ENCODE data around the gene TMEM214.

The TMEM214 gene

GRCh38 chr2:27010139-27010538 lies 22.6 kb upstream of the TMEM214 start:
- no peak for DNase-seq (ENCODE audit: low read depth in 2 of 2)

DNA sequence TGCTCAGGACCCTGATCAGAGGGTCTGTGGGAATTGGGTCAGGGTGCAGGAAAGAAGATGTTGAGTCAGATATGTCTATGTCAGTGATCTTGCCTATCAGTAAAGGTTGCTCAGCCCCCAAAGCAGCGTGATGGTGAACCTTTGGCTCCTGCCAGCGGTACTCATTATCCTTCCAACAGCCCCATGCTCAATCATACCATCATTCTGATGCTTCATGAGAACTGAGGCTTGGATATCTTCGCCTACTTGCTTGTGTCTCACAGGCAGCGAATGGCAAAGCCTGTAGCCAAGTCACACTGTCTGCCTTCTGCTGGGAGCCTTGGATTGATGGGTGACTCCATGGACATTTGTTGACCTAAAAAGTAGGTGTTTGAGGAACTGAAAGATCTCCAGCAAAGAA lies 19.0 kb upstream of the TMEM214 start:
- DNase-seq (ENCODE audit: low read depth in 2 of 2), result no peak

- no peak for DNase-seq (ENCODE audit: low read depth in 2 of 2)
Observed at GRCh38 chr2:27014771-27015433, 17.9 kb upstream of the TMEM214 start.

DNA sequence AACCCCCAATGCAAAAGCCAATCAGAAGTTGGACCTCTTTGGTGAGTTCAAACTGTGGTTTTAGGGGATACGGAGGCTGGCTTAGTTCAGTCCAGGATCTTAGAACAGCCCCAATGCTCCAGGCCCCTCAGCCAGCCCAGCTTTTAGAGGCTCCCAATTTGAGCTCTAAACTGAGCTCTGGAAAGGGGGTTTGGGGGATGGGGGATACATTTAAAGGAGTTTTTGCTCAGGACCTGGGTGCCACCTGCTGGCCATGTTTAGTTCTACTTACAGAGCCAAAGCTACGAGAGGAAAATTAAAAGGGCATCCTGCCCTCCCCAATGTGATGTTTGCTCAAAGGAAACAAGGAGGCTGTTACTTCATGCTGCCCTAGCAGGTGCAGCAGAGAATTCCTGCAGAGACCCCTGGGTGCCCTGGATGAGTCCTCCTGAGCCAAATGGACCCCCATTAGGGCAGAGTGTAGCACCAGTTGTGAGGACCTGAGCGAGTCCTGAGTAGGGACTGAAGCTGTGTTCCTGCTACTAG lies 15.9 kb upstream of the TMEM214 start:
- DNase-seq (ENCODE audit: low read depth in 2 of 2), result no peak

DNA sequence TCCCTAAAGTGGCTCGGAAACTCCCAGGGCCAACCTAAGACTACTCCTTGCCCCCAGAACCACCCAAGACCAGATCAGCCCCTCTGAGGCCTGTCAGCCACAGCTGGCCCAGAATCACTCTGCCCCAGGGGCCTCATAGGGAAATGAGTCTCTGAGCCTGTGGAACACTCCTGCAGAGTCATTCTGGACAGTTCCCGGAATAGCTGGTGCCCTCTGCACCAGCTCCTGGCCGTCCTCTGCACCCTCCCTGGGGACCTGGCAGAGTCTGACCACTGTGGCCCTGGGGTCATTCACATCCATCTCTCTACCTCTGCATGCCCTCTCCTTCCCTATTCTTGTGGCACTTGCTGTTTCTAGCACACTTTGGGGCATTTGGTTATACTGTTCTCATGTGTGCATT lies 14.6 kb upstream of the TMEM214 start:
- no peak for DNase-seq (ENCODE audit: low read depth in 2 of 2)

DNA sequence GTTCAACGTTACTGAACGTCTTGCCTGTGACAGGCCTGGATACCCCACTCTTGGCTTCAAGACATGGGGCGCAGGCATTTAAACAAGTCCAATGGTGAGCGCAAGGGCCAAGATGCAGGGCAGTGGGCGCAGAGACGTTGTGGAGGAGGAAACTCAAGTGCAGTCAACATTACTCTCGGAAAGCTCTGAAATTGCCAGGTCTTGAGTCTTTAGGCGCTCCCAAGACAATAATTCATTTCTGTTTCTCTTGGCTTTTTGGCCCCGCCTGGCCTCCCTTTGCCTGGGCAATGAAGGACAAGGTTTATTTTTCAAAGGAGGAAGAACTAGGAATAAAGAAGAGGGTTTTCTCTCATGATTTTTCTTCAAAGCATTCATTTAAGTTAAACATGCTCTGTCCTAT lies 13.3 kb upstream of the TMEM214 start:
- DNase-seq (ENCODE audit: low read depth in 2 of 2), result no peak

GRCh38 chr2:27019931-27020855 lies 12.6 kb upstream of the TMEM214 start:
- DNase-seq (ENCODE audit: low read depth in 2 of 2), result no peak

- DNase-seq (ENCODE audit: low read depth in 2 of 2), result no peak
Observed at GRCh38 chr2:27021253-27022049, 11.3 kb upstream of the TMEM214 start.

DNA sequence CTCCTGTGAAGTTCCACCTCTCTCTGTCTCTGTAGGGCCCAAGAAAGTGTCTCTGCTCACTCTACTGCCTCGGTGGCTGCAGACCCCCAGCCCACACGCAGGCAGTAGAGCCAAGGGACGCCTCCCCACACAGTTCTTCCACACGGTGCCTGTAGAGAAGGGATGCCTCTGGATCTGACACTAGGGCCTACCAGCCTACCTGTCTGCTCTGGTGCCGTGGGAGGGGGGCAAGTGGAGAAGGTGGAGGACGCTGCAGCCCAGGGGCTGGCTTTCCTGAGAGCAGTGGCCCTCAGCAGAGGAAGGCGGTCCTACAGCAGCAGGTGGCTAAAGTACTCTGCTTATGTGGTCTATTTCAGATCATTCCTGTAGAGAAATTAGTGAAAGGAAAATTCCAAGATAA lies 9.0 kb upstream of the TMEM214 start:
- no peak for DNase-seq (ENCODE audit: low read depth in 2 of 2)

DNA sequence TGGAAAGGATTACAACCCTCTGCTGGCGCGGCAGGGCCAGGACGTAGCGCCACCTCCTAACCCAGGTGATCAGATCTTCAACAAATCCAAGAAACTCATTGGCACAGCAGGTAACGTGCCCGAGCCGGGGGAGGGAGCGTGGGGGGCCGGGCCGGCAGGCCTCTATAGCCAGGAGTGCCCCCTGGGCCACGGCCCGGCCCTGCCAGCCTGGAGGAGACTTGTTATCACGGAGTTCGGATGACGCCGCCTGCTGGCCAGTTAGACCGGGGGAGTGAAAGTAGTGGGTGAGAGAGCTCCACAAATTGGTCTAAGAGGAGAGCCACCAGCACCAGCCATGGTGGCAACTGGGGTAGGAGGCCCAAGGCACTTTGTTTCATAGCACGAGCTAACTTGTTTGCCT lies 8.6 kb upstream of the TMEM214 start:
- no peak for DNase-seq (ENCODE audit: low read depth in 2 of 2)

- DNase-seq (ENCODE audit: low read depth in 2 of 2), result no peak
Observed at GRCh38 chr2:27024812-27025211, 8.0 kb upstream of the TMEM214 start.

DNA sequence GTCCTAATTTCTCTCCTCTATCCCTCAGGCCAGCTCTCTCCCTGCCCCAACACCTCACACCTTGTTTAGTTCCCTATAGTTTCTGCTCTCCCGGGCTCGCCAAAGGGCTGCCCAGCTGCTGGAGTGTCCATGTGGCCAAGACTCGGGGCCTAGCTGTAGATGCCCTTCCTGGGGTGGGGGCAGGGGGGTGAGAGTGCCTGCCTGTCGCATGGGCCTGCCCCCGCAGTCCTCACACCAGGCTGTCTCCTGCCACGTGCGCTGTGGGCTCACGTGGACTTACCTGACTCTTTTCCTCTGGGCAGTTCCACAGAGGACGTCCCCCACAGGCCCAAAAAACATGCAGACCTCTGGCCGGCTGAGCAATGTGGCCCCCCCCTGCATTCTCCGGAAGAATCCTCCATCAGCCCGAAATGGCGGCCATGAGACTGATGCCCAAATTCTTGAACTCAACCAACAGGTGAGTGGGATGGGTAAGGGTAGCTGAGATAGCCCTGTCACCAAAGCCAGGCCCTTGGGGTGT lies 7.4 kb upstream of the TMEM214 start:
- DNase-seq (ENCODE audit: low read depth in 2 of 2), result no peak

GRCh38 chr2:27025861-27026851 lies 6.6 kb upstream of the TMEM214 start:
- DNase-seq (ENCODE audit: low read depth in 2 of 2), result no peak

DNA sequence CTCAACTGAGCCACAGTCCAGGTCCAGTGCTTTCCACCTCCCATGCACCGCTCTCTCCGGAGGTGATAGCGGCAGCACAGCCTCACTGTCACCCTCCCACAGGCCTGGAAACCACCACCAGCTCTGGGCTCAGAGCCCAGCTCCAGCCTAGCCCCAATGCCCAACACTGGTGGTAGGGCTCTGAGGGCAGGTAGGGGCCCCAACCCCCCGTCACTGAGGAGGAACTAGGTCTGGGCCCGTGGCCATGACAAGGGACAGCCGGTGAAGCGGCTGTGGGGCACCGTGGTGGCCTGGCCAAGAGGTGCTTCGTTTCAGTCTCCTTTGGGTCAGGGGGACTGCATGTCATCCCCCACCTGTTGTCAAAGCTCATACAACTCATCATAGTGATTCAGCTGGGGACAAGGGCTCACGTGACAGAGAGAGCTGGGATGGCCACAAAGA lies 5.5 kb upstream of the TMEM214 start:
- no peak for DNase-seq (ENCODE audit: low read depth in 2 of 2)

DNA sequence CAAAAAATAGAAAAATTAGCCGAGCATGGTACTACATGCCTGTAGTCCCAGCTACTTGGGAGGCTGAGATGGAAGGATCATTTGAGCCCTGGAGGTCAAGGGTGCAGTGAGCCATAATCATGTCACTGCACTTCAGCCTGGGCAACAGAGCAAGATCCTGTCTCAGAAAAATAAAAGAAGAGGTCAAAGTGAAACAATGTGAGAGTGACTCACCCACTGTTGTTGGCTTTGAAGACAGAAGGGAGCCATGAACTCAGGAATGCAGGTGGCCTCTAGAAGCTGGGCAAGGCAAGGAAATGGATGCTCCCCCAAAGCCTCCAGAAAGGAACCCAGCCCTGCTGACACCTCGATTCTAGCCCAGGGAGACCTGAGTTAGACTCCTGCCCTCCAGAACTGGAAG lies 3.7 kb upstream of the TMEM214 start:
- DNase-seq (ENCODE audit: low read depth in 2 of 2), result no peak

- no peak for DNase-seq (ENCODE audit: low read depth in 2 of 2)
Observed at GRCh38 chr2:27033253-27033852, 588 bp downstream of the TMEM214 start.

- DNase-seq (ENCODE audit: low read depth in 2 of 2), result no peak
Observed at GRCh38 chr2:27038012-27038411, 5.2 kb downstream of the TMEM214 start.

- no peak for DNase-seq (ENCODE audit: low read depth in 2 of 2)
Observed at GRCh38 chr2:27038631-27039339, 6.0 kb downstream of the TMEM214 start.

- no peak for DNase-seq (ENCODE audit: low read depth in 2 of 2)
Observed at GRCh38 chr2:27039426-27039825, 6.7 kb downstream of the TMEM214 start.

- DNase-seq (ENCODE audit: low read depth in 2 of 2), result no peak
Observed at GRCh38 chr2:27039871-27040270, 7.1 kb downstream of the TMEM214 start.

All from stimulated activated CD8-positive, alpha-beta memory T cell treated with anti-CD3 and anti-CD28 coated beads, Interleukin-15, amount 100 ng/mL, for 4 hours (primary cell).